HCT116 (cell line): Measurements from ENCODE around the gene POPDC2. TPM values are rescaled to one million over a fixed set of nuclear protein-coding genes. Genes with fewer than 3 reads are reported as not detected.

Experiments
- ATAC-seq: fragments of 200-7000 bp; cut with Tn5 transposase; 2 replicates; pipeline ENCODE4 v1.9.1; 2020; ENCODE audit warnings: mild to moderate bottlenecking, moderate library complexity
- BruUV-seq: library from RNA; stranded (reverse); fragments of 400-500 nt; replicated peaks from 2 replicates; lab custom pipeline; 2021; lab: Mats Ljungman, UMichigan
- CTCF ChIA-PET: fragments of 300-600 bp; sonication (Branson Sonifier 250); formaldehyde crosslinking; loops from one replicate; lab custom pipeline; 2021; ENCODE audit warnings: antibody characterized with exemption; lab: Charles Lee
- POLR2A ChIA-PET: fragments of 300-600, 350-600 bp; sonication (Branson Sonifier 250); formaldehyde crosslinking; loops from one replicate; lab custom pipeline; 2021; ENCODE audit warnings: antibody characterized with exemption; lab: Charles Lee
- RAD21 ChIA-PET, 2 experiments: fragments of 300-600 bp; sonication (Branson Sonifier 250); formaldehyde crosslinking; loops; one replicate each; lab custom pipeline; 2023; ENCODE audit warnings: low total read pairs in 2 of 2; ENCODE audit not compliant: uncharacterized antibody in 2 of 2, unreplicated experiment in 2 of 2, low non-redundant PET in 1 of 2; lab: Charles Lee
- DNase-seq: peaks from one replicate; pipeline ENCODE4 v3.0.0-alpha.2; 2010; ENCODE audit warnings: low read depth, low spot score
- H2AFZ ChIP-seq: fragments of 200-600 bp; shearing (Covaris generic), sonication (generic); 2 replicates; pipeline ENCODE4 v1.6.1; 2017; ENCODE audit warnings: low read depth, mixed run types, mixed read lengths, antibody characterized with exemption, low read length; ENCODE audit not compliant: poor library complexity, severe bottlenecking
- H3K27ac ChIP-seq: 2 replicates; pipeline ENCODE4 v1.5.1; 2012; ENCODE audit warnings: low read depth, low read length
- H3K27me3 ChIP-seq: fragments of 200-600 bp; sonication (generic); 2 replicates; pipeline ENCODE4 v1.6.1; 2016; ENCODE audit warnings: mixed run types, low read length, mixed read lengths; ENCODE audit not compliant: insufficient read depth
- H3K36me3 ChIP-seq, 2 experiments: fragments of 200-500 bp in 1 of 2; fragments of 200-600 bp in 1 of 2; sonication (Bioruptor generic) in 1 of 2; sonication (generic) in 1 of 2; 2 replicates each; pipeline versions ENCODE4 v1.5.1 to v1.6.1; 2014 to 2016; ENCODE audit warnings: low read length in 2 of 2, inconsistent platforms in 1 of 2, mixed read lengths in 1 of 2, mixed run types in 1 of 2; ENCODE audit not compliant: insufficient read depth in 2 of 2, control insufficient read depth in 1 of 2
- H3K4me1 ChIP-seq, 2 experiments: fragments of 200-600 bp in 1 of 2; sonication (generic) in 1 of 2; 2 replicates each; pipeline versions ENCODE4 v1.5.1 to v1.6.1; 2012 to 2017; ENCODE audit warnings: low read length in 2 of 2, inconsistent platforms in 1 of 2, mild to moderate bottlenecking in 1 of 2, mixed read lengths in 1 of 2, mixed run types in 1 of 2, moderate library complexity in 1 of 2; ENCODE audit not compliant: insufficient read depth in 2 of 2, control insufficient read depth in 1 of 2
- H3K4me2 ChIP-seq: fragments of 200-600 bp; sonication (generic); 2 replicates; pipeline ENCODE4 v1.6.1; 2017; ENCODE audit warnings: mixed run types, low read length, mixed read lengths
- H3K4me3 ChIP-seq, 2 experiments: fragments of 200-600 bp in 1 of 2; sonication (generic) in 1 of 2; replicated peaks in 1 of 2; 2 replicates each; pipeline ENCODE4 v1.5.1; 2011 to 2016; ENCODE audit warnings: low read length in 2 of 2, control low read depth in 1 of 2, low read depth in 1 of 2, mild to moderate bottlenecking in 1 of 2, mixed read lengths in 1 of 2, mixed run types in 1 of 2
- H3K79me2 ChIP-seq: fragments of 200-600 bp; sonication (generic); 2 replicates; pipeline ENCODE4 v1.6.1; 2017; ENCODE audit warnings: mild to moderate bottlenecking, mixed run types, low read length, moderate library complexity, mixed read lengths; ENCODE audit not compliant: insufficient read depth
- H3K9ac ChIP-seq: fragments of 200-600 bp; sonication (generic); 2 replicates; pipeline ENCODE4 v1.6.1; 2016; ENCODE audit warnings: low read length, mixed read lengths
- H3K9me2 ChIP-seq: fragments of 200-600 bp; sonication (generic), shearing (Covaris generic); 2 replicates; pipeline ENCODE4 v1.6.1; 2017; ENCODE audit warnings: mixed run types, mild to moderate bottlenecking, moderate library complexity; ENCODE audit not compliant: insufficient read depth
- H3K9me3 ChIP-seq, 2 experiments: fragments of 200-500 bp in 1 of 2; fragments of 200-600 bp in 1 of 2; sonication (Bioruptor generic) in 1 of 2; sonication (generic) in 1 of 2; 2 replicates each; pipeline ENCODE4 v1.6.1; 2014 to 2017; ENCODE audit warnings: low read length in 2 of 2, mixed read lengths in 2 of 2, inconsistent platforms in 1 of 2, low read depth in 1 of 2, mild to moderate bottlenecking in 1 of 2, mixed run types in 1 of 2, moderate library complexity in 1 of 2; ENCODE audit not compliant: control insufficient read depth in 1 of 2, insufficient read depth in 1 of 2
- H4K20me1 ChIP-seq: fragments of 200-600 bp; sonication (generic), shearing (Covaris generic); 2 replicates; pipeline ENCODE4 v1.6.1; 2017; ENCODE audit warnings: mixed run types, mild to moderate bottlenecking, moderate library complexity; ENCODE audit not compliant: insufficient read depth
- CBX3 ChIP-seq: IDR thresholded peaks from 2 replicates; pipeline ENCODE4 v1.6.1; 2012; ENCODE audit warnings: low read depth
- CEBPB ChIP-seq: IDR thresholded peaks from 2 replicates; pipeline ENCODE4 v1.6.1; 2012; ENCODE audit warnings: low read depth
- EGR1 ChIP-seq: IDR thresholded peaks from 2 replicates; pipeline ENCODE4 v1.6.1; 2012; ENCODE audit warnings: low read depth
- ELF1 ChIP-seq: IDR thresholded peaks from 2 replicates; pipeline ENCODE4 v1.6.1; 2012; ENCODE audit warnings: low read depth, borderline replicate concordance
- EZH2 ChIP-seq: fragments of 200-600 bp; sonication (generic); IDR thresholded peaks from 2 replicates; pipeline ENCODE4 v1.6.1; 2017; ENCODE audit warnings: antibody characterized with exemption, mixed run types
- EZH2phosphoT487 ChIP-seq: fragments of 200-600 bp; IDR thresholded peaks from 2 replicates; pipeline ENCODE4 v1.6.1; 2018; ENCODE audit warnings: antibody characterized with exemption, borderline replicate concordance
- FOSL1 ChIP-seq: IDR thresholded peaks from 2 replicates; pipeline ENCODE4 v1.6.1; 2012; ENCODE audit warnings: low read depth
- JUND ChIP-seq: IDR thresholded peaks from 2 replicates; pipeline ENCODE4 v1.6.1; 2012
- POLR2A ChIP-seq: IDR thresholded peaks from 2 replicates; pipeline ENCODE4 v1.7.0; 2011; ENCODE audit warnings: borderline replicate concordance; ENCODE audit not compliant: insufficient read depth, insufficient read length; ENCODE audit errors: extremely low read depth
- SIN3A ChIP-seq: IDR thresholded peaks from 2 replicates; pipeline ENCODE4 v1.6.1; 2012; ENCODE audit warnings: low read depth
- SP1 ChIP-seq: IDR thresholded peaks from 2 replicates; pipeline ENCODE4 v1.6.1; 2012; ENCODE audit warnings: low read depth
- YY1 ChIP-seq: IDR thresholded peaks from 2 replicates; pipeline ENCODE4 v1.6.1; 2011; ENCODE audit warnings: low read length, low read depth, moderate library complexity, mild to moderate bottlenecking; ENCODE audit not compliant: insufficient replicate concordance; ENCODE audit errors: extremely low read depth
- ZFX ChIP-seq: fragments of 450-650 bp; IDR thresholded peaks from 2 replicates; pipeline ENCODE4 v1.6.1; 2017
- intact Hi-C: fragments of 100-400 bp; cut with micrococcal nuclease; formaldehyde crosslinking; loops from 2 replicates; pipeline ENCODE4 v1.10.0; 2022
- total RNA-seq: library from RNA; stranded (reverse); gene quantifications from one replicate; pipeline ENCODE4 v1.2.1, GENCODE V29; 2021; ENCODE audit not compliant: unreplicated experiment
- TF ChIP-seq, protein P1 (sequence below): IDR thresholded peaks from 2 replicates; pipeline ENCODE4 v1.6.1; 2012
- TF ChIP-seq, protein P2 (sequence below): IDR thresholded peaks from 2 replicates; pipeline ENCODE4 v1.6.1; 2012

POPDC2 gene
- total RNA-seq, 1 experiment from 2014 or later, result 1.6 TPM

DNA sequence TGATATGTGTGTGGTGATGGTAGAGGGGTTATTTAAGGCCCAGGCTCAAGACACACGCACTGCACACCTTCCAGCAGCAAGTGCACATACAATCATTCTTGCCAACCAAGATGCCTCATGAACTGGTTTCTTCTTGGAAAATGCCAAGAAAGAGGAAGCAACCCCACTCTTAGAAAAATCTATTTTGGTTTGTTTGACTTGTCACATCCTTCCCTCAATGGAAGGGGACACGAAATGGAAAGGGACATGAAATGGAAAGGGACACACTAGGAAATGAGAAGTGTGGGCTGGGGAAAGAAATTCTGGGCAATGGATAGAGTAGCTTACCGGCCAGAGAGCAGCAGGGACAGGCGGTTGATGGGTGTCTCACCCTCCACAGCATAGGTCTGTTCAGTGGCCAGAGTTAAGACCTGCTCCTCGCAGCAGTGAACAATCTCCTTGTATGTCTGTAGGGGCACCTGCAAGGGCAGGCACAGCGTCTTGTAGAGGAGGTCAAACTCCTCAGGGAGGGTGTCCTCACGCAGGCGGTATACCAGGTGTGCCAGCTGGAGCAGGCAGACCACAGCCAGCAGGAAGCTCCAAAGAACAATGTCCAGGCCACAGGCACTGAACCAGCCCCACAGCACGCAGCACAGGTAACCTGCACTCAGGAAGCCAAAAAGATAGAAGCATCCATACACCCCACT lies 640 bp downstream of the POPDC2 start:
- H3K79me2 ChIP-seq, result no peaks in the 10 kb centered on the region
- no peak for TF ChIP-seq YY1
- TF ChIP-seq CBX3, result no peak
- no peak for TF ChIP-seq EZH2
- no peak for TF ChIP-seq SIN3A
- TF ChIP-seq SP1, result no peak
- TF ChIP-seq, all 23 proteins: peak for 0
- Histone ChIP-seq H3K9me3 (no peaks in the 10 kb centered on the region), H2AFZ (no peak overlapping the region), H3K4me3 (no peak overlapping the region), H3K4me1 (0 out of 4 replicates have a peak, but pooled peaks cover 0 to 4% of the 10 kb centered on the region in 2 experiments), H3K4me2 (no peak overlapping the region), H3K27me3 (no peaks in the 10 kb centered on the region; the same call in 1 of the 2 replicates), H3K9me2 (no peaks in the 10 kb centered on the region), H3K9ac (no peak overlapping the region), H3K36me3 (no peaks in the 10 kb centered on the region), H3K27ac (no peak overlapping the region), H4K20me1 (no peaks in the 10 kb centered on the region)
- ChIA-PET POLR2A (no interaction called here), CTCF (no interaction called here), RAD21 (no interaction called here)
- intact Hi-C loops, result no loop called here
- ATAC-seq (no peak), DNase-seq (no peak)
- no TSS peak for BruUV-seq

DNA sequence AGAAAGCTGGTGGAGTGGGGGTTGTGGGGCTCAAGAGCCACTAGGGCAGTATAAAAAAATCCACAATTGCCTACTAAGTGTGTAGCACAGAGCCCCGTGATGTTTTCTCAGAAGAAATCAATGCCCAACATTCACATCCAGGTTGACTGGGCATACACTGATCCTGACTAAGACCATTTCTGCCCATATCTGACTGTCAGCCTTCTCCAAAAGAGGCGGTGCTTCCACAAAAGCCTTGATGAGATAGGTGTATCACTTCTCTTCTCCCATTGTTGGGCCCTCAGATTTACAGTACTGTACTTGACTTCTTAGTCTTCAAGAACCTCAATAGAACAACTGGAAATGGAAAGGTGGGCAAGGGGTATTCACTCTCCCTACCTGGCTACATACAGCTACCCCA lies 1.4 kb downstream of the POPDC2 start:
- H3K36me3 ChIP-seq, result no peaks in the 10 kb centered on the region
- H3K9me3 ChIP-seq, result no peaks in the 10 kb centered on the region
- H3K27me3 ChIP-seq, result no peaks in the 10 kb centered on the region; the same call in 1 of the 2 replicates
- no peak overlapping the region for H3K9ac ChIP-seq
- no peaks in the 10 kb centered on the region for H3K9me2 ChIP-seq
- BruUV-seq, result no TSS peak
- ChIA-PET RAD21 (no interaction called here), POLR2A (no interaction called here), CTCF (no interaction called here)
- TF ChIP-seq YY1 (no peak), EZH2phosphoT487 (no peak), POLR2A (no peak), ZFX (no peak), EGR1 (no peak), SP1 (no peak), EZH2 (no peak), ELF1 (no peak), JUND (no peak), CEBPB (no peak), FOSL1 (no peak)
- TF ChIP-seq, protein P1, sequence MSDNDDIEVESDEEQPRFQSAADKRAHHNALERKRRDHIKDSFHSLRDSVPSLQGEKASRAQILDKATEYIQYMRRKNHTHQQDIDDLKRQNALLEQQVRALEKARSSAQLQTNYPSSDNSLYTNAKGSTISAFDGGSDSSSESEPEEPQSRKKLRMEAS, result no peak
- TF ChIP-seq, protein P2, sequence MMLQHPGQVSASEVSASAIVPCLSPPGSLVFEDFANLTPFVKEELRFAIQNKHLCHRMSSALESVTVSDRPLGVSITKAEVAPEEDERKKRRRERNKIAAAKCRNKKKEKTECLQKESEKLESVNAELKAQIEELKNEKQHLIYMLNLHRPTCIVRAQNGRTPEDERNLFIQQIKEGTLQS, result no peak
- no peak overlapping the region for H3K4me3 ChIP-seq
- intact Hi-C loops, result no loop called here
- no peak overlapping the region for H2AFZ ChIP-seq
- ATAC-seq (no peak), DNase-seq (no peak)
- H3K27ac ChIP-seq, result no peak overlapping the region
- H3K4me2 ChIP-seq, result no peak overlapping the region
- H4K20me1 ChIP-seq, result no peaks in the 10 kb centered on the region
- no peaks in the 10 kb centered on the region for H3K79me2 ChIP-seq
- 0 out of 4 replicates have a peak, but pooled peaks cover 0 to 4% of the 10 kb centered on the region in 2 experiments for H3K4me1 ChIP-seq
